Gastrocnemius medialis (tissue), 4 donors: ENCODE data around the gene SEPTIN3. TPM values are rescaled to one million over a fixed set of nuclear protein-coding genes. Genes with fewer than 3 reads are reported as not detected.

ENCODE experiments used
- ATAC-seq, 2 donors: fragments of 150-250 bp; one replicate each; pipeline ENCODE4 v1.9.1; 2016
- DNase-seq, 2 donors: peaks; one replicate each; pipeline ENCODE4 v3.0.0-alpha.2; 2019
- H3K27ac ChIP-seq, 4 donors: fragments of 200-600 bp; sonication (generic); 1 replicate in 1 of 4; 2 replicates in 3 of 4; pipeline ENCODE4 v1.5.1; 2016 to 2018; ENCODE audit warnings: mild to moderate bottlenecking in 2 of 4, moderate library complexity in 1 of 4
- H3K27me3 ChIP-seq, 3 donors: fragments of 200-600 bp; sonication (generic) in 2 of 3; 1 replicate in 1 of 3; 2 replicates in 2 of 3; pipeline versions ENCODE4 v1.5.1 to v1.6.0; 2016 to 2019; ENCODE audit warnings: mild to moderate bottlenecking in 1 of 3, moderate library complexity in 1 of 3
- H3K36me3 ChIP-seq, 2 donors: fragments of 200-600 bp; sonication (generic) in 1 of 2; one replicate each; pipeline ENCODE4 v1.5.1; 2017 to 2018
- H3K4me1 ChIP-seq, 2 donors: fragments of 200-600 bp; sonication (generic) in 1 of 2; one replicate each; pipeline ENCODE4 v1.5.1; 2016 to 2017; ENCODE audit warnings: mild to moderate bottlenecking in 2 of 2
- H3K4me3 ChIP-seq, 4 donors: fragments of 200-600 bp; sonication (generic) in 3 of 4; 1 replicate in 1 of 4; 2 replicates in 3 of 4; pipeline ENCODE4 v1.5.1; 2016 to 2019; ENCODE audit warnings: mild to moderate bottlenecking in 2 of 4
- H3K9me3 ChIP-seq, 3 donors: fragments of 200-600 bp; sonication (generic) in 2 of 3; 1 replicate in 1 of 3; 2 replicates in 2 of 3; pipeline ENCODE4 v1.5.1; 2016 to 2019
- POLR2A ChIP-seq, 2 donors: fragments of 450-650 bp; IDR thresholded peaks; one replicate each; pipeline ENCODE4 v1.6.1; 2017; ENCODE audit warnings: antibody characterized with exemption in 2 of 2, mild to moderate bottlenecking in 2 of 2, moderate library complexity in 2 of 2
- in situ Hi-C, 4 donors: fragments of 200-750 bp; cut with MboI; loops; one replicate each; pipeline versions ENCODE4 v1.15.0 to v1.8.0; 2017; ENCODE audit warnings: low sequenced_read_pairs in 4 of 4
- intact Hi-C: fragments of 100-400 bp; cut with DNase I; formaldehyde crosslinking; loops from one replicate; pipeline ENCODE4 v1.15.1; 2023; ENCODE audit warnings: low total_unique reads
- total RNA-seq, 4 donors: library from RNA; depleted of rRNA; stranded (reverse); fragments of >200 nt; gene quantifications; one replicate each; pipeline versions ENCODE4 v1.1.0 to v1.2.3, GENCODE V29; 2016
- TF ChIP-seq, protein P1 (sequence below), 5 experiments: fragments of 450-650 bp in 3 of 5; fragments of 200-600 bp in 2 of 5; sonication (generic) in 2 of 5; IDR thresholded peaks in 4 of 5; conservative IDR thresholded peaks in 1 of 5; 1 replicate in 4 of 5; 2 replicates in 1 of 5; pipeline ENCODE4 v1.5.1; 2016 to 2019; ENCODE audit warnings: antibody characterized with exemption in 5 of 5, mild to moderate bottlenecking in 3 of 5, moderate library complexity in 3 of 5

The SEPTIN3 gene
- total RNA-seq, 4 donors from 2014 or later = 0.18 TPM; not detected in 3

DNA sequence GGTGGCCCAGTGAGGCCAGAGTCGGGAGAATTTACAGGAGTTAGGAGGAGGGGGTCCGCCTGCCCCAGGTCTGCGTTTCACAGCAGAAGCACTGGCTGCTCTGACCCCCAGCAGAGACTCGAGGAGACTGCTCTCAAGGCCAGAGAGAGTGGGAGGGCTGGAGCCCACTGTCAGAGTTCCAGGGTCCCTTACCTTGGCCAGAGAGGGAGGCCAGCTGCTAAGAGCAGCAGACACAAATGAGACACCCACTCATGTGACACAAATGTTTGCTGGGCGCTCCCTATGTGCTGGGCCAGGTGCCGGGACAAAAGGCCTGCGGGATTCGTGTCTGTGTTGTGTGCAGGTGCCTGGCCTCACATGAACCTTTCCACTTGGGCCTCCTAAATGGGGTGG lies 39.8 kb upstream of the SEPTIN3 start:
- DNase-seq = peak in 1 of 2 donors; percentile 20
- intact Hi-C loops (no loop called here), in situ Hi-C loops (no loop called here)
- Histone ChIP-seq H3K9me3 (no peaks in the 10 kb centered on the region), H3K4me3 (no peak overlapping the region), H3K4me1 (peaks cover 0 to 2% of the 10 kb centered on the region in 2 donors), H3K27me3 (peaks cover 0 to 7% (median 0%) of the 10 kb centered on the region in 3 donors), H3K36me3 (no peaks in the 10 kb centered on the region), H3K27ac (peak overlapping the region in 1 of 4 donors; percentile 47)
- TF ChIP-seq, protein P1, sequence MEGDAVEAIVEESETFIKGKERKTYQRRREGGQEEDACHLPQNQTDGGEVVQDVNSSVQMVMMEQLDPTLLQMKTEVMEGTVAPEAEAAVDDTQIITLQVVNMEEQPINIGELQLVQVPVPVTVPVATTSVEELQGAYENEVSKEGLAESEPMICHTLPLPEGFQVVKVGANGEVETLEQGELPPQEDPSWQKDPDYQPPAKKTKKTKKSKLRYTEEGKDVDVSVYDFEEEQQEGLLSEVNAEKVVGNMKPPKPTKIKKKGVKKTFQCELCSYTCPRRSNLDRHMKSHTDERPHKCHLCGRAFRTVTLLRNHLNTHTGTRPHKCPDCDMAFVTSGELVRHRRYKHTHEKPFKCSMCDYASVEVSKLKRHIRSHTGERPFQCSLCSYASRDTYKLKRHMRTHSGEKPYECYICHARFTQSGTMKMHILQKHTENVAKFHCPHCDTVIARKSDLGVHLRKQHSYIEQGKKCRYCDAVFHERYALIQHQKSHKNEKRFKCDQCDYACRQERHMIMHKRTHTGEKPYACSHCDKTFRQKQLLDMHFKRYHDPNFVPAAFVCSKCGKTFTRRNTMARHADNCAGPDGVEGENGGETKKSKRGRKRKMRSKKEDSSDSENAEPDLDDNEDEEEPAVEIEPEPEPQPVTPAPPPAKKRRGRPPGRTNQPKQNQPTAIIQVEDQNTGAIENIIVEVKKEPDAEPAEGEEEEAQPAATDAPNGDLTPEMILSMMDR (IDR thresholded peaks at IDR 0.05 in 4 of 5, conservative IDR thresholded peaks at IDR 0.05 in 1 of 5) = no peak
- TF ChIP-seq POLR2A (IDR thresholded peaks at IDR 0.05) = no peak
- ATAC-seq = peak in 1 of 2 donors; percentile 43

- in situ Hi-C loops = no loop called here
- no peak for ATAC-seq
- no peaks in the 10 kb centered on the region for H3K27me3 ChIP-seq
- intact Hi-C loops = no loop called here
- peaks cover 5 to 10% of the 10 kb centered on the region in 2 donors for H3K4me1 ChIP-seq
- no peak overlapping the region for H3K4me3 ChIP-seq
- H3K36me3 ChIP-seq = no peaks in the 10 kb centered on the region
- TF ChIP-seq, protein P1 (IDR thresholded peaks at IDR 0.05 in 4 of 5, conservative IDR thresholded peaks at IDR 0.05 in 1 of 5) = no peak
- TF ChIP-seq POLR2A (IDR thresholded peaks at IDR 0.05) = no peak
- no peak for DNase-seq
- H3K27ac ChIP-seq = no peak overlapping the region
- no peaks in the 10 kb centered on the region for H3K9me3 ChIP-seq
Observed at GRCh38 chr22:41931701-41932269, 37.5 kb upstream of the SEPTIN3 start.

DNA sequence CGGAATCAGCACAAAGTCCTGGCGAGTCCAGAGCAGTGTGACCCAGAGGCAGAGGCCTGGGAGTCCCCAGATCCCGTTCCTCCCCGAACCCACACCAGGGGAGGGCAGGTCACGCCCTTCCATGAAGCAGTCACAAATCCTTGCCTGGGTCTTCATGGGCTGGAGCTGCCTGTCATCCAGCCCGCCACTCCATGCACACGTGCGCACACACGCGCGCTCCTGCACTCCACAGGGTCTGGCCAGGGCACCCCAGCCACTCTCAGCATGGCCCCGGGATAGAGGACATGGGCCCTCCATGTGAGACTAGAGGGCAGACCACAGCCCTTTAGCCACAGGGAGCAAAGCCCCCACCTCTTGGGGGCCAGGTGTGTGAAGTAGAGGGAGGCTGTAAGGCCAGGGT lies 36.9 kb upstream of the SEPTIN3 start:
- Histone ChIP-seq H3K4me1 (peaks cover 5 to 10% of the 10 kb centered on the region in 2 donors), H3K27ac (no peak overlapping the region), H3K4me3 (no peak overlapping the region), H3K27me3 (no peaks in the 10 kb centered on the region), H3K36me3 (no peaks in the 10 kb centered on the region), H3K9me3 (no peaks in the 10 kb centered on the region)
- in situ Hi-C loops (no loop called here), intact Hi-C loops (no loop called here)
- DNase-seq (no peak), ATAC-seq (no peak)
- TF ChIP-seq, protein P1 (IDR thresholded peaks at IDR 0.05 in 4 of 5, conservative IDR thresholded peaks at IDR 0.05 in 1 of 5) = no peak
- no peak for TF ChIP-seq POLR2A (IDR thresholded peaks at IDR 0.05)

GRCh38 chr22:41933411-41934177 lies 35.6 kb upstream of the SEPTIN3 start:
- H3K9me3 ChIP-seq = no peaks in the 10 kb centered on the region
- ATAC-seq = no peak
- H3K27me3 ChIP-seq = no peaks in the 10 kb centered on the region
- DNase-seq = no peak
- peaks cover 5 to 12% of the 10 kb centered on the region in 2 donors for H3K4me1 ChIP-seq
- H3K36me3 ChIP-seq = no peaks in the 10 kb centered on the region
- no peak for TF ChIP-seq POLR2A (IDR thresholded peaks at IDR 0.05)
- TF ChIP-seq, protein P1 (IDR thresholded peaks at IDR 0.05 in 4 of 5, conservative IDR thresholded peaks at IDR 0.05 in 1 of 5) = no peak
- intact Hi-C loops (no loop called here), in situ Hi-C loops (no loop called here)
- H3K27ac ChIP-seq = no peak overlapping the region
- H3K4me3 ChIP-seq = no peak overlapping the region
